HEK293 (cell line): ENCODE data around the gene ZNF804A.

Experiments used
- ATF2 ChIP-seq: fragments of 450-650 bp; formaldehyde crosslinking; IDR thresholded peaks from 2 replicates; pipeline ENCODE4 v1.5.1; 2016; ENCODE audit warnings: missing biosample characterization, missing genetic modification characterization, low read depth
- YY1 ChIP-seq: fragments of 450-650 bp; formaldehyde crosslinking; IDR thresholded peaks from 2 replicates; pipeline ENCODE4 v1.5.1; 2018; ENCODE audit warnings: missing biosample characterization, missing genetic modification characterization
- ZEB2 ChIP-seq: fragments of 450-650 bp; formaldehyde crosslinking; IDR thresholded peaks from 2 replicates; pipeline ENCODE4 v1.5.1; 2016; ENCODE audit warnings: missing biosample characterization, missing genetic modification characterization
- ZNF311 ChIP-seq: fragments of 450-650 bp; formaldehyde crosslinking; IDR thresholded peaks from 2 replicates; pipeline ENCODE4 v1.5.1; 2017; ENCODE audit warnings: missing biosample characterization, missing genetic modification characterization, borderline replicate concordance

DNA sequence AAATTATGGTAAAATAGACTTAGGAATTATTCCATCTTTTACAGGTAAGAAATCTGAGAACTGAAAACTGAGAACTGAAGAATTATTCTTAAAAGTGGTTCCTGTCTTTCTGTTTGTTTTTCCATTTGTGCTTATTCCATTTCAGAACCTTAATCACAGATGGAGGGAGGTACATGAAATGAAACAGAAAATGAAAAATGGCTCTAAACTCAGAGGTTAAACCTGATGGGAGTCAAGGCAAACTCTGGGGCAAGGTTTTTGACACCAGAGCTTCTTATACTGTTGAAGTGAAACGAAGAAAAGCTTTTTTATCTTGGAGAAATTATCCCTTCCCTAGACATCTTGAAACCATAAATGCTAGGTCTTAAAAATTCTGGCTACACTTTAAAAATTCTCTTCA lies 182.1 kb downstream of the ZNF804A start:
- no peak for TF ChIP-seq ZNF311 (tag by site-specific recombination)
- TF ChIP-seq ATF2: no peak
- TF ChIP-seq YY1: no peak
- TF ChIP-seq ZEB2 (tag by site-specific recombination): no peak
